Esophagus squamous epithelium (tissue), 5 donors: ENCODE data around the gene PHACTR1. TPM values are rescaled to one million over a fixed set of nuclear protein-coding genes. Genes with fewer than 3 reads are reported as not detected.
"Not testable (repeated sequence)": the region's sequence is repeated elsewhere in the genome, so short reads cannot be mapped to it uniquely, and the experiment has no call there.

Experiments used
- DNase-seq: peaks from one replicate; lab custom pipeline; 2025; lab: John Stamatoyannopoulos, UW
- H3K27ac ChIP-seq, 4 donors: fragments of 200-600 bp; sonication (generic); one replicate each; pipeline ENCODE4 v1.5.1; 2016 to 2019; ENCODE audit warnings: mild to moderate bottlenecking in 1 of 4
- H3K27me3 ChIP-seq, 4 donors: fragments of 200-600 bp; sonication (generic); 1 replicate in 3 of 4; 2 replicates in 1 of 4; pipeline versions ENCODE4 v1.5.1 to v1.6.0; 2017 to 2021; ENCODE audit warnings: antibody characterized with exemption in 1 of 4
- H3K36me3 ChIP-seq, 3 donors: fragments of 200-600 bp; sonication (generic); one replicate each; pipeline ENCODE4 v1.5.1; 2016 to 2019
- H3K4me1 ChIP-seq, 3 donors: fragments of 200-600 bp; sonication (generic); one replicate each; pipeline ENCODE4 v1.5.1; 2017 to 2019
- H3K4me3 ChIP-seq, 4 donors: fragments of 200-600 bp; sonication (generic); 1 replicate in 3 of 4; 2 replicates in 1 of 4; pipeline ENCODE4 v1.5.1; 2016 to 2019; ENCODE audit warnings: mild to moderate bottlenecking in 2 of 4, moderate library complexity in 1 of 4
- H3K9me3 ChIP-seq, 3 donors: fragments of 200-600 bp; sonication (generic); one replicate each; pipeline ENCODE4 v1.5.1; 2016 to 2019
- POLR2A ChIP-seq, 4 donors: fragments of 450-650 bp; IDR thresholded peaks; one replicate each; pipeline ENCODE4 v1.6.1; 2017; ENCODE audit warnings: antibody characterized with exemption in 4 of 4, mild to moderate bottlenecking in 4 of 4, moderate library complexity in 3 of 4
- WGBS, 2 donors: methylation state at CpG; one replicate each; pipeline ENCODE4 v1.1.5; 2018; 5-methylcytosine and 5-hydroxymethylcytosine counted together
- intact Hi-C: fragments of 100-400 bp; cut with DNase I; formaldehyde crosslinking; loops from one replicate; pipeline ENCODE4 v1.15.0; 2022
- total RNA-seq, 4 donors: library from RNA; depleted of rRNA; stranded (reverse); fragments of >200 nt; gene quantifications; one replicate each; pipeline ENCODE4 v1.1.0, GENCODE V29; 2016
- TF ChIP-seq, protein P1 (sequence below), 6 experiments: fragments of 450-650 bp in 4 of 6; fragments of 200-600 bp in 2 of 6; sonication (generic) in 2 of 6; IDR thresholded peaks; one replicate each; pipeline ENCODE4 v1.5.1; 2016 to 2019; ENCODE audit warnings: antibody characterized with exemption in 6 of 6, mild to moderate bottlenecking in 4 of 6, moderate library complexity in 4 of 6
- donor health status: DM: yes; HTN: yes; CAD: no.

Gene PHACTR1
- total RNA-seq, 4 donors from 2014 or later, result 1.5 to 7.2 (median 4.5) TPM

DNA sequence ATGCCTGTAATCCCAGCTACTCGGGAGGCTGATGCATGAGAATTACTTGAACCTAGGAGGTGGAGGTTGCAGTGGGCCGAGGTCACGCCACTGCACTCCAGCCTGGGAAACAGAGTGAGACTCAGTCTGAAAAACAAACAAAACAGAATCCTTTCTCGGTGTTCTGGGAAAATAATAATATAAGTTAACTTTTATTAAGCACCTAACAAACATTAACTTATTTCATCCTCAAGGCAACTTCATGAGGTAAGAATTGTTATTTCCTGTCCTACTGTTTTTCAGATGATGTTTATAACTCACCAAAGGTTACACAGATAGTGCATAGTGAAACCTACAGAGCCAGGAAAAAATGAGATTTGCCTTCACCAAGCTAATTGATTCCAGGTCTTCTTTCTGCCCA, 221.4 kb downstream of the PHACTR1 start:
- Histone ChIP-seq H3K36me3 (no peaks in the 10 kb centered on the region), H3K27me3 (no peaks in the 10 kb centered on the region), H3K9me3 (no peaks in the 10 kb centered on the region), H3K27ac (no peak overlapping the region), H3K4me1 (no peaks in the 10 kb centered on the region), H3K4me3 (no peak overlapping the region)
- no peak for DNase-seq
- intact Hi-C loops, result no loop called here
- WGBS, 2 donors, result 76 to 90% methylated on average over 4 of the region's 4 CpGs
- TF ChIP-seq, protein P1, sequence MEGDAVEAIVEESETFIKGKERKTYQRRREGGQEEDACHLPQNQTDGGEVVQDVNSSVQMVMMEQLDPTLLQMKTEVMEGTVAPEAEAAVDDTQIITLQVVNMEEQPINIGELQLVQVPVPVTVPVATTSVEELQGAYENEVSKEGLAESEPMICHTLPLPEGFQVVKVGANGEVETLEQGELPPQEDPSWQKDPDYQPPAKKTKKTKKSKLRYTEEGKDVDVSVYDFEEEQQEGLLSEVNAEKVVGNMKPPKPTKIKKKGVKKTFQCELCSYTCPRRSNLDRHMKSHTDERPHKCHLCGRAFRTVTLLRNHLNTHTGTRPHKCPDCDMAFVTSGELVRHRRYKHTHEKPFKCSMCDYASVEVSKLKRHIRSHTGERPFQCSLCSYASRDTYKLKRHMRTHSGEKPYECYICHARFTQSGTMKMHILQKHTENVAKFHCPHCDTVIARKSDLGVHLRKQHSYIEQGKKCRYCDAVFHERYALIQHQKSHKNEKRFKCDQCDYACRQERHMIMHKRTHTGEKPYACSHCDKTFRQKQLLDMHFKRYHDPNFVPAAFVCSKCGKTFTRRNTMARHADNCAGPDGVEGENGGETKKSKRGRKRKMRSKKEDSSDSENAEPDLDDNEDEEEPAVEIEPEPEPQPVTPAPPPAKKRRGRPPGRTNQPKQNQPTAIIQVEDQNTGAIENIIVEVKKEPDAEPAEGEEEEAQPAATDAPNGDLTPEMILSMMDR (IDR thresholded peaks at IDR 0.05), result no peak
- no peak for TF ChIP-seq POLR2A (IDR thresholded peaks at IDR 0.05)

DNA sequence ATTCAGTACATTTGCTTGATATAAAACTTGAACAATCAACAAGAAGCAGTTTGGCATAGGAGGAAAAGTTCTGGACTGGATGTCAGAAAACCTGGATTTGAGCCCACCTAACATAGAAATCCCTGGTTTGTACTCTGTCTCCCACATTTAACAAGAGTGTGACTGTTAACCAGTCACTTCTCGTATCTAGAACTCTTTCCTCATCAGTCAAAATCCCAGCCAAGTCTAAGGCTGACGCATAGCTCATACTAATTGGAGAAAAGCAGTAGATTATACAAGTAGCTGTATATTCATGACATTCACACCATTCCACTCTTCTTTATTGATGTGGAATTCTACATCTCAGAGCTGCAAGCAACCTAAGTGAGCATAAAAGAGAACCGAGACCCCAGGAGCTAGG, 222.7 kb downstream of the PHACTR1 start:
- DNase-seq, result no peak
- Histone ChIP-seq H3K4me3 (no peak overlapping the region), H3K27ac (no peak overlapping the region), H3K36me3 (no peaks in the 10 kb centered on the region), H3K27me3 (no peaks in the 10 kb centered on the region), H3K9me3 (no peaks in the 10 kb centered on the region), H3K4me1 (no peaks in the 10 kb centered on the region)
- intact Hi-C loops, result no loop called here
- no peak for TF ChIP-seq POLR2A (IDR thresholded peaks at IDR 0.05)
- 66 to 74% methylated on average over 3 of the region's 3 CpGs for WGBS, 2 donors

DNA sequence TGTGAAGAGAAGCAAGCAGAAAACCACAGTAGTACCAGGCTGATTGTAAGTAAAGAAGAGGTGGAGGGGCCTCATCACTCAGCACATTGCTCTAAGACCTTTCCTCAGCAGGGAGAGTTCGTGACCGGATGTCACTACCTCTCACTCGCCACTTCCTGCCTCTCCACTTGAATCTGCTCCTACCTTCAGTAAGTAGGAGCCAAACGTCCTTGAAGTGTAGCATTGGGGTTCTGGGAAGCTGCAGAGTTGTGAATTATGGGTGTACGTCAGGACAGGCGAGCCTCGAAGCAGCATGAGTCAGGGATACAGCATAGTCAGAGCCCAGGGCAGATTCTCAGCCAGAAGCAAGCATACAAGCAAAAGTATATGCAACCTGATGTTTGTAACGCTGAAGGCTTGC, 224.9 kb downstream of the PHACTR1 start:
- H3K4me1 ChIP-seq, result no peaks in the 10 kb centered on the region
- no peak for DNase-seq
- WGBS, 2 donors, result 40 to 42% methylated on average over 7 to 8 of the region's 8 CpGs
- H3K27me3 ChIP-seq, result no peaks in the 10 kb centered on the region
- H3K9me3 ChIP-seq, result no peaks in the 10 kb centered on the region
- no peak for TF ChIP-seq POLR2A (IDR thresholded peaks at IDR 0.05)
- TF ChIP-seq, protein P1 (IDR thresholded peaks at IDR 0.05), result no peak
- H3K36me3 ChIP-seq, result no peaks in the 10 kb centered on the region
- no peak overlapping the region for H3K27ac ChIP-seq
- intact Hi-C loops, result no loop called here
- no peak overlapping the region for H3K4me3 ChIP-seq

DNA sequence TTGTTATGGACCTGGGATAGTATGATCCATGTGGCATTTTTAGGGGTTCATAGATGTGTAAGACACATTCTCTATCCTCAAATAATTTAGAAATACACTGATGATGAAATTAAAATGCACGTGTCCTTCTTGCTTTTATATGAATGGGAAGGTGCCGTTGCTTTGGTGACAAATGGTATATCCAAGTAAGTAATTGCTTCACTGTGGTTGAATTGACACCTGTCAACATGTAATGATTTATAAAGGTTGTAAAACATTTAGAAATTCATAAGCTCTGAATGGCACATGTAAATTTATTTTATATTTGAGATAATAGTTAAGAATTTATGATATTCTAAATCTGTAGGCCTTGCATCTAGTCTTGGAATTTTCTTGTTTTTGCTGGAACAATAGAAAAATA, 227.0 kb downstream of the PHACTR1 start:
- no peak for DNase-seq
- WGBS, 2 donors, result 82 to 83% methylated on average over 2 of the region's 2 CpGs
- H3K27ac ChIP-seq, result no peak overlapping the region
- no peaks in the 10 kb centered on the region for H3K9me3 ChIP-seq
- H3K27me3 ChIP-seq, result no peaks in the 10 kb centered on the region
- no peak overlapping the region for H3K4me3 ChIP-seq
- no peaks in the 10 kb centered on the region for H3K36me3 ChIP-seq
- intact Hi-C loops, result no loop called here
- TF ChIP-seq, protein P1 (IDR thresholded peaks at IDR 0.05), result no peak
- TF ChIP-seq POLR2A (IDR thresholded peaks at IDR 0.05), result no peak
- H3K4me1 ChIP-seq, result no peaks in the 10 kb centered on the region

DNA sequence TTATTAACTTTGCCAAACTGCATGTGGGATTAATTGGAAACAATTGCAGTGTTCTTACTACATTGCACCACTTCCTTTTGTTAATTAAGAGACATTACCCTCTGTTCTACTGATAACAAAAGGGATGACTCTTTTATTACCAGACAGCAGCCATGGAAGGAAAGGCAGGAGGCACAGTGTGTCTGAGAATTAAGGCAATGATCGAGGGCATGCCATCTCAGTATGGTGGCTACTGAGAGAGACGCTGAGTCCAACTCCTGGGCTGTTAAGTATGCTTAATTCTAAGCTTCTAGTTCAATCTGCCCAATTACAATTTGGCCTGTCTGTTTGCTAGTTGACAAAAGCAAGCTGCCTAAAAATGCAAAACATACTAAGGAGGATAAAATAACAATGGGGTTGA, 227.4 kb downstream of the PHACTR1 start:
- no peak overlapping the region for H3K27ac ChIP-seq
- intact Hi-C loops, result no loop called here
- WGBS, 2 donors, result 65 to 83% methylated on average over 2 of the region's 2 CpGs
- DNase-seq, result no peak
- H3K36me3 ChIP-seq, result no peaks in the 10 kb centered on the region
- no peak for TF ChIP-seq POLR2A (IDR thresholded peaks at IDR 0.05)
- TF ChIP-seq, protein P1 (IDR thresholded peaks at IDR 0.05), result no peak
- no peaks in the 10 kb centered on the region for H3K4me1 ChIP-seq
- no peaks in the 10 kb centered on the region for H3K27me3 ChIP-seq
- no peaks in the 10 kb centered on the region for H3K9me3 ChIP-seq
- no peak overlapping the region for H3K4me3 ChIP-seq

DNA sequence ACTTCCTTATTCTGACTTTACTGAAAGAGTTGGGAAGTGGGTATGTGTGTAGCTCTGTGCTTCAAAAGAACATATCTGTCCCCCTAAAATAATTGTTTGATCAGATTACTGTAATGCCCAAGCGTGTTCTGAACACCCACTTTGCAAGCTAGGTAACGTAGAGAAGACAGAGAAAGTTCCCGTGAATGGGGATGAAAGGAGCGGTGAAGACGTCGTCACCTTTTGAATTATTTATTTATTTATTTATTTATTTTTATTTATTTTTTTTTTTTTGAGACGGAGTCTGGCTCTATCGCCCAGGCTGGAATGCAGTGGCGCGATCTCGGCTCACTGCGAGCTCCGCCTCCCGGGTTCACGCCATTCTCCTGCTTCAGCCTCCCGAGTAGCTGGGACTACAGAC, 228.0 kb downstream of the PHACTR1 start:
- H3K27ac ChIP-seq, H3K36me3 ChIP-seq, intact Hi-C loops, DNase-seq, H3K4me1 ChIP-seq, H3K9me3 ChIP-seq, H3K4me3 ChIP-seq, H3K27me3 ChIP-seq: not testable (repeated sequence)
- 90 to 93% methylated on average over 15 to 16 of the region's 16 CpGs for WGBS, 2 donors
